OCI-LY7 (cell line): ENCODE measurements around the gene PRR5L.
A peak's percentile ranks its signal among the peaks of the same experiment; 100 is the strongest.

Experiments
- EZH2phosphoT487 ChIP-seq: fragments of 200-600 bp; sonication (generic); IDR thresholded peaks from 2 replicates; pipeline ENCODE4 v1.6.1; 2018; ENCODE audit warnings: low read depth, borderline replicate concordance, mild to moderate bottlenecking, mixed run types, antibody characterized with exemption, low read length, moderate library complexity, mixed read lengths
- TF ChIP-seq, protein P1 (sequence below): fragments of 200-600 bp; sonication (generic); conservative IDR thresholded peaks from 2 replicates; pipeline ENCODE4 v1.5.1; 2014; ENCODE audit warnings: mild to moderate bottlenecking, antibody characterized with exemption, low read length, moderate library complexity, mixed read lengths

DNA sequence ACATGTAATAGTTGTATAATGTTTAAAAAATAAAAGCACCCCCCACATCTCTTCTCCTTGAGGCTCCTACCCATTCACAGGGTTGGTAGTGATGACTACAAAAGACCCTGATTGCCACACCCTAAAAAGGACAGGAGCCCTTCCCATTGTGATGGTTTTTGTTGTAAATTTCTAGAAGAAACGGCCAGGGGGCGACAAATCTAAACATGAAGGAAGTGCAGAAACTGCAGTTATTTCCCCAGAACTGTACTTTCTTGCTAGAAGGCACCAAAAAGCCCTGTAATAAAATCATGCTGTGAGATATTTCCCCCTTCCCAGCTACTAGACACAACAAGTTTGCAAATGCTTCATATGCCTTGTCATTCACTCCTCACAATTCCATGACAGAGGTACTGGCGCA lies 10.8 kb downstream of the PRR5L start:
- TF ChIP-seq, protein P1, sequence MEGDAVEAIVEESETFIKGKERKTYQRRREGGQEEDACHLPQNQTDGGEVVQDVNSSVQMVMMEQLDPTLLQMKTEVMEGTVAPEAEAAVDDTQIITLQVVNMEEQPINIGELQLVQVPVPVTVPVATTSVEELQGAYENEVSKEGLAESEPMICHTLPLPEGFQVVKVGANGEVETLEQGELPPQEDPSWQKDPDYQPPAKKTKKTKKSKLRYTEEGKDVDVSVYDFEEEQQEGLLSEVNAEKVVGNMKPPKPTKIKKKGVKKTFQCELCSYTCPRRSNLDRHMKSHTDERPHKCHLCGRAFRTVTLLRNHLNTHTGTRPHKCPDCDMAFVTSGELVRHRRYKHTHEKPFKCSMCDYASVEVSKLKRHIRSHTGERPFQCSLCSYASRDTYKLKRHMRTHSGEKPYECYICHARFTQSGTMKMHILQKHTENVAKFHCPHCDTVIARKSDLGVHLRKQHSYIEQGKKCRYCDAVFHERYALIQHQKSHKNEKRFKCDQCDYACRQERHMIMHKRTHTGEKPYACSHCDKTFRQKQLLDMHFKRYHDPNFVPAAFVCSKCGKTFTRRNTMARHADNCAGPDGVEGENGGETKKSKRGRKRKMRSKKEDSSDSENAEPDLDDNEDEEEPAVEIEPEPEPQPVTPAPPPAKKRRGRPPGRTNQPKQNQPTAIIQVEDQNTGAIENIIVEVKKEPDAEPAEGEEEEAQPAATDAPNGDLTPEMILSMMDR = peak; percentile 45; the same call in 1 of the 2 replicates
- no peak for TF ChIP-seq EZH2phosphoT487
